GM21447 (cell line): Measurements from ENCODE around the gene SIKE1.
"Not testable (repeated sequence)": the region's sequence is repeated elsewhere in the genome, so short reads cannot be mapped to it uniquely, and the experiment has no call there.

Experiments
- ATAC-seq: cut with Tn5 transposase; IDR thresholded peaks from one replicate; pipeline ENCODE4 v1.9.1; 2021; ENCODE audit not compliant: unreplicated experiment

SIKE1 gene

DNA sequence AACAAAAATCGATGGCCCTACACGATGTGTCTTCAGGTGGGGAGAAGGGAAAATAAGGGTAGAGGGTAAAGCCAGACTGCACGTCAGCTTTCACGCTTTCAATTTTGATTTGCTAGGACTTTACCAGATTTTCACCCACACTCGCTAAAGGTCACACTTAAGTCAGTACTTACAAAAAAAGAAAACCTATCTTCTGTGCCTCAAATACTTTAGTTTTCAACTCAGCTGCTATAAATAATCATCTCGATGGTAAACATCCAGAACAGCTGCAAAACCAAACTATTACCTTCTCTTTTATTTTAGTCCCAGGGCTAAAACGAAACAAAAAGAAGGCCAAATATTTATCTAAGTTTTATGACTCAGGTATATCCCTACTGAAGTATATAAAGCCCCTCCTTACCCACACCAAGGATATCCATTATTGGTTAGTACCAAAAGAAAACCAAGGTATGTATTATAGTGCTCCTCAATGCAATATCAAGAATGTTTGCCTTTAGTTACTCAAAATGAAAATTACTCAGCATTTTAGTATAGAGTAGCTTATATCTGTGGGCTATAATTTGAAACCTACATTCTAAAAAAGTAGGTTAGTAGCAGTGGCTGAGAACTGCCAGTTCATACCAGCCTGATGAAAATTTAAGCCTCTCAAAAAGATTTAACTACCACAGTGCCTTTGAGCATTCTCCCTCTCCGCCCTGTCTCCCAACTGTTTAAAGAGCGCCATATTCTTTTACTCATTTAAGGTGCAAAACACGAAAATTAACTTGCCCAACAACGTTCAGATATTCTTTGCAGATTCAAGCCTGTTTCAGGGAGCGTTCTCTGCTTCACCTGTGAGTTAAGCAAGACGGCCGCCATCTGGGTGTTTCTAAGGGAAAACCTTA is 24.2 kb downstream of the SIKE1 start:
- ATAC-seq, result peak; percentile 29

DNA sequence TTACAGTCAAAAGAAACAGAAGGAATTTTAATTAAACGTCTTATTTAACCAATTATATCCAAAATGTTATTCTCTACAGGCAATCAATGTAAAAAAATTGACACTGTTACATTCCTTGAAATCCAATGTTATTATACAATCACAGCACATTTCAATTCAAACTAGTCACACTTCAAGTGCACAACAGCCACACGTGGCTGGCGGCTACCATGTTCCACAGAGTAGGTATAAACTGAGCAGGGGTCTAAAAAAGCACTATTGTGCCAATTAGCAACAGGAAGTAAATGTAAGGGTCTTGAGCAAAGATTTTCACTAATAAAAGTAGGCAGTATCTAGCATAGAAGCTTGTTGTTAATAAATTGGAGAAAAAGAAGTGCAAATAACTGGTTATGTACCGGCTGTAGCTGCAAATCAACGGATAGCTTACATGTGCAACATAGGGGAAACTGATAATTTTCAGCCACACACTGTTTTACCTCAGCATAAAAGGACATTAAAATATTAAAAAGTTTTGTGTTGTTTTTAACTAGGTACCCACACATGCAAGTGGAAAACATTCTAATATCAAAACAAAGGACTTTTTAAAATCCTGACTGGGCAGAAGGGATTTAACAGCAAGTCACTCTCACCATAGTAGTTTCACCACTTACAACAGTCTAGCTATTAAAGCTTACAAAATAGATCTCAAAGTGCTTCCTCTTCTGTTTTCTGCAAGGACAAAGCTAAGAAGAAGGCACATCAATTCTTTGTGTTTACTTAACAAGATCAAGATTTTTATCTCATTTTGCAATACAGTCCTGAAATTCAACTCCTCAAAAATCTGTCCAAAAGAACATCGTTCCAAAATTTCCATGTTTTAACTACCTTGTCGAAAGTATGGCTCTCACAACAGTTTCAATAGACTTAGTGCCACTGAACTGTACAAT is 25.2 kb downstream of the SIKE1 start:
- no peak for ATAC-seq

DNA sequence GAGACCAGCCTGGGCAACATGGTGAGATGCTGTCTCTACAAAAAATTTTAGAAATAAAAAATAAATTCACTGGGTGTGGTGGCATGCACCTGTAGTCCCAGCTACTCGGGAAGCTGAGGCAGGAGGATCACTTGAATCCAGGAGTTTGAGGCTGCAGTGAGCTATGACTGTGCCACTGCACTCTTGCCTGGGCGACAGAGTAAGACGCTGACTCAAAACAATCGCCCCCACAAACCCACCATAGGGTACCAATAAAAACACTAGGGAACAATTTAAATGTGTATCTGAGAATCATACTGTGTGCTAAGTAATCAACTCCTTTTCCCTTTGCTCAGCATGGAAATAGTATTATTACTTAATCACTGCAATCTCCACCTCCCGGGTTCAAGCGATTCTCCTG is 26.8 kb downstream of the SIKE1 start:
- not testable (repeated sequence) for ATAC-seq

DNA sequence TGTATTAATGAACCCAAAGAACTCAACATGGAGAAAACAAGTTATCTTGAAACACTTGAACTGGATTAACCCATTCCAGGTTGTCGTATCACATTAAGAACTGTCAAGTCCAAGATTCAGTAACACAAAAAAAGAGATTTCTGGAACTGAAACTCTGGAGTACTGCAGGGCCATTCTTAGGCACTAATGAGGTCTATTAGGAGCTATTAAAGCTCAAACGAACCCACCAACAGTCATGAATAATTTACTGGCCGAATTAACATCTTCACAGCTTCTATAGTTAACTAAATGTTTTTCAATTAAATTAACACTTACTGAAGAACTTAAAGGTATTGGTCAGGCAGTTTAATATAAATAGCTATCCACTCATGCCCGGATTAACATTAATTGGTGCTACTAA is 27.3 kb downstream of the SIKE1 start:
- ATAC-seq, result no peak

DNA sequence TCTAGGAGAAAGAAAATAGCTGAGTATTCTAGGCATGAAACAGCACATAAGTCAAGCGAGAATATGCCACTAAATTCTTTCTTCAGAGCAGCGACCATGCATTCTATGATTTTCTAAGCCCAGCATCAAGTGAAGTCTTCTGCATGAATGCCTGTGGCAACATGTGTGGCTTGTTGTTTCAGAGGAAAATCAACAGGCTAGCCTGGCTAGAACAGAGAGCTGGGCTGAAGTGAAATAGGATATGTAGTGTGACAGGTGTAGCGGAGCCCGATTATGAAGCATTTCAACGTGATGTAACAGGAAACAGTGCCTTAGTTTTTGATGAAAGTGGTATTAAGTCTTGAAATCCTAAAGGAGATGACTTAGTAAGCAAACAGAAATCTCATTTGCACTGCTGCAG is 29.7 kb downstream of the SIKE1 start:
- no peak for ATAC-seq

DNA sequence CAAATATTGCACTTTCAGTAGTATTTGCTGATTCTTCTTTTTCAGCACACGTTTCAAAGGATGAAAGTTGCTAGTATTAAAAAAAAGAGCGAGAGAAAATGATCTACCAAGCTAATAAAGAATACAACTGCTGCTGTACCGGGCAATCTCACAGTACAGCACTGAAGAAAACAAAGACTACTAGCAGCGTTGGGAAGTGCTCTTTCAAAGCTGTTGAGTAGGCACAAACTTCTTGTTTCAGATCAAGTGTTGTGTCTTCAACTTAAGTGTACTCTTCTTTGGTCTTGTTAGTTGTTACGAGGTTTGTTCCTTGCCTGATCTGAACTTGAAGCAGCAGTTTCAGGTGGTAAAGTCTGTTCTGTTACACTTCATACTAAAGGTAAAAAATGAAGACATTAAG is 30.6 kb downstream of the SIKE1 start:
- no peak for ATAC-seq

DNA sequence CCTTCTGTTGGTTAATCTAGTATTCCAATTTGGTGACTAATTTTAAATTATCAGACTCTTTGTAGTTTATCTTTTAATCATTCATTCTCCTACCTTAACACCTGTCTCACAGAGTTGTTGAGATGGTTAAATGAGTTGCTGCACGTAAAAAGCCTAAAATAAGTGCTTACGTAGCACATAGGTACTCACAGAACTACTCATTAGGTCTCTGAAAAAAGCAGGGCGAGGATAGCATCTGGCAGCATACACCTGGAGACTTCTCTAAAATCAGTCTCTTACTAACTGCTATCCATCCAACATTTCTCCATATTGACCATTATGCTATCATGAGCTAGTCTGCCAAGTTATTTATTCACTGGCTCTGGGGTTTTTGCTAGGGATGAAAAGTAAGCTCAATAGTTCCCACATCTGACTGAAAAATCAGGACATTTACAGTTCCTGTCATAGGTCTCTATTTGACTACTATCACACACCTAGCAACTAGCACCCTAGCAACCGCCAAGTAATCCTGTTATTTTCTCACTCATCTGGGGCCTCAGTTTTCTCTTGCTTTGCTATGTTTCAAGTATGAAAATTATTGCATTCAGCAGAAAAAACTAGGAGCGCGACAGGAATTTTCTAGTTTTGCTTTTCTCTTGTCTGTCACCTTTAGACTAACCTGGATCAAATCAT is 33.9 kb downstream of the SIKE1 start:
- no peak for ATAC-seq

DNA sequence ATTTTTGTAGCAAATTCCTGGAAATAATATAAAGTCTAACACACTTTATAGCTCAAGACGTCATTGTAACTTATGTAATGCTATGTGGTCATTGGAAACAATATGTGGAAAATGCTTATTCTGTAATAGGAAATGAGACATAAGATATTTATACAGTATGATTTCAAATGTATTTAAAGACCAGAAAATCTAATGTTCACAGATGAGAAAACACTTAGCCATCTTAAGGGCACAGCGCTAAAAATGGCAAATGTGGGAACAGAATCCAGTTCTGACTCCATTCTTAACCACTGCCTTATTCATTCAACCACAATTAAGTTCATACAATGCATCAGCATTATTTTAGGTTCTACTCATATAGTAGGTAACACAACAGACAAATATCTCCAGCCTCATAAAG is 35.2 kb downstream of the SIKE1 start:
- ATAC-seq, result no peak

DNA sequence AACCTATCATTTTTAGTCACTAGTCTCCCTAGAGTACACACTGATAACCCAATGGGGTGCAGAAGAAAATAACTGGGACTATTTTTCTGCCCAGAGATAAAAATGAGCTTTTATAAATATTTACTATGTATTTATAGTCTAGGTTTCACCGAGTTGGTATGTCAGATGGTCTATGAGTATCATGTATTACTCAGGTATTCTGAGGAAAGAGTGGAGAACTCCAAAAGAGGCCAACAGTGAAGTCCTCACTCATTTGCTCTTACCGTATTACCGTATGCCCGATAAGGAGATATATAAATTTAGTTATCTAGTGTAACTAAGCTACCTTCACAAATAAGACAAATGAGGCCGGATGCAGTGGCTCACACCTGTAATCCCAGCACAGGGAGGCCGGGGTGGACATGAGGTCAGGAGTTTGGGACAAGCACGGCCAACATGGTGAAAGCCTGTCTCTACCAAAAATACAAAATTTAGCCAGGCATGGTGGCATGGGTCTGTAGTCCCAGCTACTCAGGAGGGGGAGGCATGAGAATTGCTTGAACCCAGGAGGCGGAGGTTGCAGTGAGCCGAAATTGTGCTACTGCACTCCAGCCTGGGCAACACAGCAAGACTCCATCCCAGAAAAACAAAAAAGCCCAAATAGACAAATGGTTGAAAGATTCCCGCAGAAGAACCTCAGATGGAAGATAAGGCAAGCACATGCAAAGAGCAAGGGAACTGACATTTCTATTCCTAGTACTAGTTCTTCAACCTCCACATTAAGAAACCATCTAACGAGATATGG is 38.3 kb downstream of the SIKE1 start:
- ATAC-seq, result no peak

DNA sequence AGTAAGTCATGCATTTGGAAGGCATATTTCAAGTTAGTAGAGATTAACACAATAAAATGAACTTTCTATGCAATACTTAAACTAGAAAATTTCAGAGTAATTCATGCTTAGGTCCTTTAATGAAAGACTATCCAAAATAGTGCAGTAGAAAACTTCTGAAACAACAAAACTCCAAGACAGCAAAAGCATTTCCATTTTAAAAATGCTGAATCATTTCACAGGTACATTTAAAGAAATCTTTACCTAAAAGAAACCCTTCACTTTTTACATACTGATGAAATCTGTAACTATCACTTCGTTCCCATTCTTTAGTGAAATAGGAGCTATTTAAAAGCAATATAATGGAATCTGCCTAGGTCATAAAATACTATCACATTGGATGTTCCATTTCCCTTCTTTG is 40.2 kb downstream of the SIKE1 start:
- no peak for ATAC-seq

DNA sequence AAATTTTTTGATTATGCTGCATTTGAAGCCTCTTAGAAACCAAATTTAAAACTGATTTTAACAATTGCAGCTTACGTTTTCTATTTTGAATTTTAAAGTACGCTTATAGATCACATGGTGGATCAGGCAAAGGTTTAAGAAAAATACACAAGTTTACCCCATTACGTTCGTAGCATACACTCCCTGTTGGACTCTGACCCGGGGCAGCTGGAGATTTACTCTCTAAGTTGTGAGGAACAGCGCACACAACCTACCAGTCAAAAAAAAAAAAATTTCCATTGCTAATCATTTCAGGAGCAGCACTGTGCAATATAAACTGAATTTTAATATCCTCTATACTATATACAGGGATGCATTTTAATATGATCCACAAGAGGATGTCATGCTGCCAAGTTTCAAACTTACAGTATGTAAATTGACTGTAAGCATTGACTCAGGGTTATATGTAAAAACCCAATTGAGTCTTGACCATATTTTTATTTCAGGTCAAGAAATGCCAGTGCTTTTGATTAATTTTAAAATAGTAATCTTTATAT is 43.1 kb downstream of the SIKE1 start:
- no peak for ATAC-seq

DNA sequence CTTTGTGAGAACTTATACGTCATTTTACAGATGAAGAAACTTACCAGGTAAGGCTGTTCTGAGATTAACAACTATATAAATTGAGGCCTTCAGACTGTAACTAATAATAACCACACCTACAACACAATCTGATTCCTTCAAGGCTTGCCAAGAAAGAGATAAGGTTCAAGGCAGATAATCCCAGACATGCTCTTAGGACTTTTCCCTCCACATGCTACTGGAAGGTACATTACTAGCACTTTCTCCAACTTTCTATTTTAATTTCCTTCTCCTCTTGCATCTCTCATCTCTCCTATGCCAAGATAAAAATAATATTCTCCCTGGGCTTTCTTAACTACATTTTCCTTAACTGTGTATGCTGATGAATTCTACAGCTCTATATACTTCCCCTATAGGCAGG is 45.0 kb downstream of the SIKE1 start:
- no peak for ATAC-seq

DNA sequence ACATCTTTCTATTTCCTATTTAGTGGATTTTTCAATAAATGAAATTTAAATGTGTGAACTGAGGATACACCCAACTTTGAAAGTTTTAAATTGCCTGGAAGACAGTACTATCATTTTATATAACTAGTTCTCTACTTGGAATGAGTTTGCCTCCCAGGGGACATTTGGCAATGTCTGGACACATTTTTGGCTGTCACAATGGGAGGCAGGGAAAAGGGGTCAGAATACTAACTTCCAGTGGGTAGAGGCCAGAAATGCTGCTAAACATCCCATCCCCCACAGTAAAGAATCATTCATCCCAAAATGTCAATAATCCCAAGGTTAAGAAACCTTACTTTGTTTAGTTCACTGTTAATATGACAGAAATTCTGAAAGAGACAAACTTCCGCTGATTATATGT is 50.7 kb downstream of the SIKE1 start:
- ATAC-seq, result no peak

DNA sequence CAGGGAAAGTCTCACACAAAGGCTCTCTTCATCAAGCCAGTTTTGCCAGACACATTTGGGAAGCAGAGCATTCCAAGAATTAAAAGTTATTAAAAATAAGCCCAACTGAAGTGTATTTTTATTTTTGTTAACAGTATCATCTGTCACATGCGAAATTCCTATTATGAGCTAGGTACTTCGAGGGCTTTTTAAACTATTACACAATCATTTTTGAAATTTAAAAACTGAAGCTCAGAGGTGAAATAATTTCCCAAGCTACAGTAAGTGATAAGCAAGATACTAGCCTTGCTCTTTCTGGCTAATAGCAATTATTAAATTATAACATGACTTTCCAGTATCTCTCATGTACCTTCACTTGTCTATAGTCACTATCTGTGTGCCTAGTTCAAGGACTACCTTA is 51.9 kb downstream of the SIKE1 start:
- ATAC-seq, result no peak

DNA sequence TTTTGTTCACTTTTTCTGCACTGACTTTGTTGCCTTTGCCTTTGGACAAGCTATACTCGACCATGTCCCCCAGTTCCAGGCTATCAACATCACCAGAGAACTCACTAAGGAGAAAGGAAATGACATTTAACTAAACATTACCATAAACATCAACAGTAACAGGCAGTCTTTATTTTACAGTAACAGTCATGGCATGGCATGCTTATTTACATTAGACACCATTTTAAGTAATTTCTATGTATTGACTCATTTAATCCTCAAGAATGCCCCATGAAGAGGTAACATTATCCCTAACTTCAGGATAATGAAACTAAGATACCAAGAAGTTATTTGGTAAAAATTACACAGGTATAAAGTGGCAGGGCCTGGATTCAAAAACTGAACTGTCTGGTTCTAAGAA is 55.3 kb downstream of the SIKE1 start:
- no peak for ATAC-seq

DNA sequence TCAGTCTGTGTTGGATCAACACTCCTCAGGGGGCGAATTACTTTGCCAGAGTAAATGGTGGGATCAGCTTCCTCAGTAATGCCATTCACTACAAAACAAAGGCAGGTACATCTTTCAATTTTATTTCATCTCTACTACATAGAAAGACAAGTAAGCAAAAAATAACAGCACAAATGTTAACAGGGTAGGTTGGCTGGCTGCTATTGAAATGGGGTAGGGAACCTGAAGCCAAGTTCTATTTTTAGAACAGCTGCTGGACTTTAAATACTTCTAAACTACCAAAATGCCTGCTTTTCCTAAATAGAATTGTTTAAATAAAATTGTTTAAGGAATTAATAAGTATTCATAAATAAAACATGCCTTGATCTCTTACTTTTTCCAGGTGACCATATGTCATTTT is 56.6 kb downstream of the SIKE1 start:
- ATAC-seq, result no peak

DNA sequence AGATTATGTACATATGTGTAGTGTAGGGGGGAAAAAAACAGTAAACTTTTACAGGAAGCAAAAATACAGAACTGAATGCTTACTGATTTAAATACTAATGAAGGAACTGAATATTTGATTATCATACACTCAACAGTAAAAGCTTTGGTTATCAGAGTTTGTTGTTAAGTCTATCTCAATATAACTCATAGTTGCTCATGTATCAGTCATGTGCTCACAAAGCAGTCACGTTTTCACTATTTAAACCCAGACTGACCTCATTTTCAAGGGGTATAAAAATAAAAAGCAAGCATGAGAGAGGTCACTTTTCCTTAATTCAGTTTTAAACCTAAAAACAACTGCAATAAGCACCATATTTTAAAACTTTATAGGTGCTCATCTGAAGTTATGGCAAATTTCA is 57.0 kb downstream of the SIKE1 start:
- no peak for ATAC-seq

DNA sequence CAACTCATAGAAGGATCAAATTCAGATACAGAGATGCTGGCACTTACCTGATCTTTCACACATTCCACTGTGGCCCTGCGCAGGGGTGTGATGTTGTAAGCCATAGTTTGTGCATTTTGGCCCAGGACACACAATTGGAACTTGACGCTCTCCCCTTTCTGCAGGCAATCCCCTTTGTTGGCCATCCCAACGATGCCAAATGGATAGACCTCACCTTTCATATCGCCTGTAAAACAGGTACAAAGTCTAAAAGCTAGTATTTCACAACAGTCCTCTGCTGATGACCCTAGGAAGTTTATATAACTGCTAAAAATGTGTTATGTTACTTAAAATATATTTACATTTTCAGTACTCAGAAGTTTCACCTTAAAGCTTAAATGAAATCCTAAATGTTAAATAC is 60.0 kb downstream of the SIKE1 start:
- ATAC-seq, result no peak
